OCI-LY3 (cell line): Measurements from ENCODE around the gene VSNL1.

Experiments
- H2AFZ ChIP-seq: fragments of 200-600, 300-600 bp; shearing (Covaris generic); 2 replicates; pipeline ENCODE4 v1.6.0; 2014; ENCODE audit warnings: antibody characterized with exemption, low read depth, low read length
- H3K27ac ChIP-seq: fragments of 200-600, 300-600 bp; sonication (generic); 2 replicates; pipeline ENCODE4 v1.5.1; 2014; ENCODE audit warnings: mild to moderate bottlenecking, low read length, moderate library complexity, mixed read lengths
- H3K27me3 ChIP-seq: fragments of 200-600, 300-600 bp; sonication (generic); 2 replicates; pipeline ENCODE4 v1.6.1; 2014; ENCODE audit warnings: low read depth, low read length, mixed read lengths
- H3K36me3 ChIP-seq: fragments of 200-600, 300-600 bp; sonication (generic); replicated peaks from 2 replicates; pipeline ENCODE3; 2014; ENCODE audit warnings: low read depth, low read length, mixed read lengths
- H3K4me1 ChIP-seq: fragments of 300-600, 200-600 bp; sonication (generic); 2 replicates; pipeline ENCODE4 v1.6.1; 2014; ENCODE audit warnings: low read length, mixed read lengths
- H3K4me2 ChIP-seq: fragments of 200-600, 300-600 bp; sonication (generic); 2 replicates; pipeline ENCODE4 v1.6.1; 2014; ENCODE audit warnings: low read length, mixed read lengths
- H3K4me3 ChIP-seq: fragments of 300-600, 200-600 bp; sonication (generic); 2 replicates; pipeline ENCODE4 v1.5.1; 2014; ENCODE audit warnings: antibody characterized with exemption, mild to moderate bottlenecking, low read length, moderate library complexity
- H3K79me2 ChIP-seq: fragments of 300-600, 200-600 bp; shearing (Covaris generic); 2 replicates; pipeline ENCODE4 v1.6.1; 2014; ENCODE audit warnings: mild to moderate bottlenecking, low read length, mixed read lengths
- H3K9ac ChIP-seq: fragments of 300-600, 200-600 bp; shearing (Covaris generic); 2 replicates; pipeline ENCODE4 v1.6.0; 2014; ENCODE audit warnings: mild to moderate bottlenecking, low read length, moderate library complexity
- H3K9me3 ChIP-seq: fragments of 200-600, 300-600 bp; shearing (Covaris generic); 2 replicates; pipeline ENCODE4 v1.6.1; 2014; ENCODE audit warnings: low read length, mixed read lengths; ENCODE audit not compliant: insufficient read depth
- H4K20me1 ChIP-seq: fragments of 200-600, 300-600 bp; sonication (generic); 2 replicates; pipeline ENCODE4 v1.6.1; 2016; ENCODE audit warnings: low read length, mixed read lengths; ENCODE audit not compliant: insufficient read depth
- CTCF ChIP-seq: fragments of 200-600, 300-600 bp; sonication (generic); IDR thresholded peaks from 2 replicates; pipeline ENCODE4 v1.5.1; 2014; ENCODE audit warnings: antibody characterized with exemption, low read length, low read depth
- EZH2phosphoT487 ChIP-seq: fragments of 200-600 bp; shearing (Covaris generic); IDR thresholded peaks from 2 replicates; pipeline ENCODE4 v1.6.1; 2018; ENCODE audit warnings: antibody characterized with exemption, mixed run types, low read depth

Gene VSNL1

GRCh38 chr2:17591846-17592245 is 51.4 kb downstream of the VSNL1 start:
- Histone ChIP-seq H3K4me3 (no peak overlapping the region), H3K79me2 (no peaks in the 10 kb centered on the region), H3K4me1 (no peaks in the 10 kb centered on the region), H2AFZ (no peak overlapping the region), H3K9ac (no peak overlapping the region), H3K4me2 (no peak overlapping the region), H3K27me3 (no peaks in the 10 kb centered on the region), H3K9me3 (no peaks in the 10 kb centered on the region), H3K36me3 (no peaks in the 10 kb centered on the region), H4K20me1 (no peaks in the 10 kb centered on the region), H3K27ac (no peak overlapping the region)
- TF ChIP-seq CTCF (no peak), EZH2phosphoT487 (no peak)

- Histone ChIP-seq H3K4me1 (no peaks in the 10 kb centered on the region), H3K27me3 (no peaks in the 10 kb centered on the region), H3K27ac (no peak overlapping the region), H3K36me3 (no peaks in the 10 kb centered on the region), H4K20me1 (no peaks in the 10 kb centered on the region), H2AFZ (no peak overlapping the region), H3K9me3 (no peaks in the 10 kb centered on the region), H3K4me2 (no peak overlapping the region), H3K9ac (no peak overlapping the region), H3K4me3 (no peak overlapping the region), H3K79me2 (no peaks in the 10 kb centered on the region)
- TF ChIP-seq CTCF: no peak
- TF ChIP-seq EZH2phosphoT487: no peak
Measured at GRCh38 chr2:17592731-17593409, 52.4 kb downstream of the VSNL1 start.

- no peaks in the 10 kb centered on the region for H3K9me3 ChIP-seq
- H3K79me2 ChIP-seq: no peaks in the 10 kb centered on the region
- no peak overlapping the region for H2AFZ ChIP-seq
- no peaks in the 10 kb centered on the region for H3K4me1 ChIP-seq
- TF ChIP-seq EZH2phosphoT487 (no peak), CTCF (no peak)
- no peaks in the 10 kb centered on the region for H3K27me3 ChIP-seq
- no peaks in the 10 kb centered on the region for H4K20me1 ChIP-seq
- no peak overlapping the region for H3K9ac ChIP-seq
- H3K27ac ChIP-seq: no peak overlapping the region
- H3K36me3 ChIP-seq: no peaks in the 10 kb centered on the region
- no peak overlapping the region for H3K4me2 ChIP-seq
- no peak overlapping the region for H3K4me3 ChIP-seq
Measured at GRCh38 chr2:17593445-17593840, 52.9 kb downstream of the VSNL1 start.

GRCh38 chr2:17593841-17594491 is 53.5 kb downstream of the VSNL1 start:
- H3K79me2 ChIP-seq: no peaks in the 10 kb centered on the region
- H3K4me2 ChIP-seq: no peak overlapping the region
- H4K20me1 ChIP-seq: no peaks in the 10 kb centered on the region
- no peak overlapping the region for H3K9ac ChIP-seq
- no peak for TF ChIP-seq EZH2phosphoT487
- TF ChIP-seq CTCF: no peak
- H3K4me1 ChIP-seq: no peaks in the 10 kb centered on the region
- no peaks in the 10 kb centered on the region for H3K27me3 ChIP-seq
- H3K4me3 ChIP-seq: no peak overlapping the region
- no peak overlapping the region for H2AFZ ChIP-seq
- no peak overlapping the region for H3K27ac ChIP-seq
- no peaks in the 10 kb centered on the region for H3K9me3 ChIP-seq
- H3K36me3 ChIP-seq: no peaks in the 10 kb centered on the region
